Measurements from ENCODE around the gene PDE12.
"Not testable (repeated sequence)": the region's sequence is repeated elsewhere in the genome, so short reads cannot be mapped to it uniquely, and the experiment has no call there.

PDE12 gene

DNA sequence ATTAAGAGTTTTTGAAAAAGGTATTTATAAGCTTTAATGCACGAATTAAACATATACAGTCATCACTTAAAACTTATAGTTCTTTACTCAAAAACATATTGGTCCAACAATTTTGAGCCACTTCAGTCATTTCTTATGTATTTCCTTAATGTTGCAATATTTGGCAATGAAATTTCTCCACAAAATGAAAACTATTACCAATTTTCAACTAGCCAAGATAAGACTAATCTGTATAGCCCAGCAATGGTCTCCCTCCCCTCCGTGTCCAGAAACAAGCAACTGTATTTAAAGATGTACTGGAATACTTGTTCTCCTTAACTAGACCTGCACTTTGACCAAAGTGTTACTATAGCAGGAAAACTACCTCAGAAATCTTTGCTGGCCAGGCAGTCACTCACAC lies 31.8 kb downstream of the PDE12 start:
- DNase-seq: no peak

DNA sequence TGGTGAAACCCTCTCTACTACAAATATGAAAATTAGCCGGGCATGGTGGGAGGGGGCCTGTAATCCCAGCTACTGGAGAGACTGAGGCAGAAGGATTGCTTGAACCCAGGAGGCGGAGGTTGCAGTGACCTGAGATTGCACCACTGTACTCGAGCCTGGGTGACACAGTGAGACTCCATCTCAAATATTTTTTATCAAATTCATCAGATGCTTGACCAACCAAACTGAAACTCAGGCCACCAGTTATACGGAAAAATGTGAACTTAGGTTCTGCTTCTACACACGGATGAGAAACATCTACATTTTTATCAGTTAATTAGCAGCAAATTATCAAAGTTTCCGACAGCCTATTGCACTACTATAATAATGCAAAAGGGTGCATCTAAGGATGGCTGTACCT lies 36.2 kb downstream of the PDE12 start:
- DNase-seq: no peak

DNA sequence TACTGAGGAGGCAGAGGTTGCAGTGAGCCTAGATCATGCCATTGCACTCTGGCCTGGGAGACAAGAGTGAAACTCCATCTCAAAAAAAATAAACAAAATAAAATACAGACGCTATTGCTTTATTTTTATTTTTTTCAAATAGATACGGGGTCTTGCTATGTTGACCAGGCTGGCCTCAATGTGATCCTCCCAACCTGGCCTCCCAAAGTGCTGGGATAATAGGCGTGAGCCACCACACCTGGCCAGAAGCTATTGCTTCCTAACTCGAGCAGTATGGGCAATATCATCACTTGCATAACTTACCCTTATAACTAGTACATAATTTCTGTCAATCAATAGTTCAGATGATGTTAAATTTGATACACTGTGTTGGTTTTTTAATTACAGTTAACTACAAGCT lies 38.1 kb downstream of the PDE12 start:
- DNase-seq: no peak

DNA sequence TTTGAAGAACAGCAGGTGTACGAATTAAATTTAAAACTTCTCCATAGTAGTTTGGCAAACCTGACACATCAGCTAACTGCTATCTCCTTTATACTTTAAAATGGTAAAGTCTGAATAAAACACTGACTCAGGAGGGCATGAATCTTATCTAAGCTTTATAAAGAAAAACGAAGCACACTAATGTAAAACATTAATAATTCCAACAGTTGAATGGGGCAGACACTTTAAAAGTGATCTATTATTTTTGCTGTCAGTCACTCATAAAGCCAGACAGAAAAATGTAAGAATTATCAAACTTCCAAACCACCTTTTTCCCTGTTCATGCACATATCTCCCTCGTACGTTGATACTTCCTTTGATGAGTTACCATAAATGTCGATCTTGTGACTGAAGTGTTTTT lies 38.5 kb downstream of the PDE12 start:
- DNase-seq: no peak

DNA sequence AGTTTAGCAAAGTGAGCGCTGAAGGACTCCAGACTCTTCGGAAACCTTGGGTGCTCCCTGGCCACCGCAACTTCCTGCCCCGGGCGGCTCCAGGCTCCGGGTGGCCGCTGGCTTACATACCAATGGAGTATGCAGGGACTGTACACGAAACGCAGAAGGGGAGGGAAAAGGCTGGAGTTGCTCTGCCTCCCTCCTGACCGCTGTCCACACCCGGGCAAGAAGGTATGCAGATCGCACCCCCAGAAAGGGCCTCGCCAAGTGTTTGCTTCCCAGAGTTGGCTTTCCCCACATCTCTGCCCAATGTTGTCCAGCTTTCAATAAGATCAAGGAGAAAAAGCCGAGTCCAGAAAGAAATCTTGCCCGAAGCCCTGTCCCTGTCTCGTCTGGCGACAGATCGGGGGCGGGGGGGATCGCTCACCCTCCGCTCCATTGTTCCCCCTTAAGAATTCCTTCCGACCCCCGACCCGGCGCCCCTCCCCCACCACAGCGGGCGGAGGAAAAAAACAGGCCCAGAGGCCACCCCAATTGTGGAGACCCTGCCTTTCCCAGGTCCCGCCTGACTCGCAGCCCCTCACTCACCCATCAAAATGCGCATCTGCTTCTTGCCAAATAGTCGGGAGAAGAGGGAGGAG lies 40.5 kb downstream of the PDE12 start:
- peak; percentile 57 for DNase-seq

DNA sequence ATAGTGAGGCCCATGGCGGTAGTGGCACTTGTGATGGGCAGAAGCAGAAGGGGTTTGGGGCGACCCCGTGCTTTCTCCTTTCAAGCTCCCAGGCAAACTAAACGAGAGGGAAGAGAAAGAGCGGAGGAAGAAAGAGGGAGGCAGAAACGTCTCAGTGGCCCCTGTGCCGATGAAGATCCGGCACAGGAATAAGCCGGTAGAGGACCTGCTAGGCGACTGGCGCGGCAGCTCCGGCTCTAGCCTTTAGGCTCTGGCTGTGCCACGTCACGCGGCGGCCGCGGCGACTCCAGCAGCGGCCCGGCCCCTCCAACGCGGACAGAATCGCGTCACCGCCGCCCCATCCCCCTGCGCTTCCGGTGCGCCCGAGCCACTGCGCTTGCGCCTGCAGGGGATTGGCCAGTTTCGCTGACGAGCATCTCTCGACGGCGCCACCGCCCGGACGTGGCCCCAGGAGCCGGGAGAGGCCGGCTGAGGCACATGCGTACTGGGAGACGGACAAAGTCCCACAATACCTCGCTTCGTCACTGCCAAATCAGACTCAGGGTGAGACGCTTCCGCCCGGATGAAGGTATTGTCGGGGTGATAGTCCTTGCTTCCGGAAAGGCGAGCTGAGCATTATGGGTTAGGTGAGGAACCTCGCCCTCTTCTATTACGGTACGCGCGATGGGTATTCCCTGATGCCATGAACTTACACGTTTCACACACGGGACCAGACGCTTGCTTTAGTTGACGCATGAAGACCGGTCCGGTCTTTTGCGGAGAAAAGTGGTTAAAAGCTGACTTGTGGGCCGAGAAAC lies 41.3 kb downstream of the PDE12 start, which contains the start of gene ARF4:
Gene ARF4, minus strand, starts transcription at position 218 of the 797 bp plus-strand sequence. Its CDS starts 204 bp downstream, at position 14.
- DNase-seq: peak; percentile 98

DNA sequence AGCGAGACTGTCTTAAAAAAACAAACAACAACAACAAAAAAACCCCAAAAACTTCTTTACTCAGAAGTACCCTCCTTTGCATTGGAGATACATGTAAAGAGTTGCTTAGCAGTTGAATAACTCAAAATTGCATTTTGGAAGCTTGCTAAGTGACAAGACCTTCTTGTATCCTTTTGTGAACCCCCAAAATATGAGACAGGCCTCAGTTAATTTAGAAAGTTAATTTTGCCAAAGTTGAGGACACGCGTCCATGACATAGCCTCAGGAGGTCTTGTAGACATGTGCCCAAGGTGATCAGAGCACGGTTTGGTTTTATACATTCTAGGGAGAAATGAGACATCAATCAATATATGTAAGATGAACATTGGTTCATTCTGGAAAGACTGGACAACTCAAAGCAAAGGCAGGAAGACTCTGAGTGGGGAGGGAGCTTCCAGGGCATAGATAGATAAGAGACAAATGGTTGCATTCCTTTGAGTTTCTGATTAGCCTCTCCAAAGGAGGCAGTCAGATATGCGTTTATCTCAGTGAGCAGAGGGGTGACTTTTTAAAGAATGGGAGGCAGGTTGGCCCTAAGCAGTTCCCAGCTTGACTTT lies 42.8 kb downstream of the PDE12 start:
- no peak for DNase-seq

DNA sequence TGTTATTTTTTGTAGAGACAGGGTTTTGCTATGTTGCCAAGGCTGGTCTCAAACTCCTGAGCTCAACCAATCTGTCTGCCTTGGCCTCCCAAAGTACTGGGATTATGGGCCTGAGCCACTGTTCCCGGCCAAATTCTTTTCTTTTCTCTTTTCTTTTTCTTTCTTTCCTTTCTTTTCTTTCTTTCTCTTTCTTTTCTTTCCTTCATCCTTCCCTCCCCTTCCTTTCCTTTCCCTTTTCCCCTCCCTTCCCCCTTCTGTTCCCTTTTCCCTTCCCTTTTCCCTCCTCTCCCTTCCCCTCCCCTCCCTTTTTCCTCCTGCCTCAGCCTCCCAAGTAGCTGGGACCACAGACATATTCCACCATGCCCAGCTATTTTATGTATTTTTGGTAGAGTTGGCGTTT lies 44.1 kb downstream of the PDE12 start:
- no peak for DNase-seq

DNA sequence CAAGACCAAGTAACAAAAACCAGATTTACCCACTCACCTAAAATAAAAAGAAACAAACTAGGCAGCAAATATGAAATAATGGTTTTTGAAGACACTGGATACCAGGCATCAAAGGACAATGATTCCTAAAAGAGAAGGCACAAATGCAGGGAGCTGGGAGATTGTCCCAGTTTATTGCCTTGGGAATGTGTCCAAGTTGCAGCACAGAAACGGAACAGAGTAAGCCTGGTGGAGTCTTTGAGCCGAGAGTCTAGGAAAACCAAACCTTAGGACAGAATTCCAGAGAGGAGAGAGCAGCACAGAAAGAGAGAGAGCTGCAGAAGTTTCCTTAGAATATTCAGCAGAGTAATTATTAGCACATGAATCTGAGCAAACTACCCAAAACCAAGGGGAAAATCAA lies 48.9 kb downstream of the PDE12 start:
- DNase-seq: no peak

DNA sequence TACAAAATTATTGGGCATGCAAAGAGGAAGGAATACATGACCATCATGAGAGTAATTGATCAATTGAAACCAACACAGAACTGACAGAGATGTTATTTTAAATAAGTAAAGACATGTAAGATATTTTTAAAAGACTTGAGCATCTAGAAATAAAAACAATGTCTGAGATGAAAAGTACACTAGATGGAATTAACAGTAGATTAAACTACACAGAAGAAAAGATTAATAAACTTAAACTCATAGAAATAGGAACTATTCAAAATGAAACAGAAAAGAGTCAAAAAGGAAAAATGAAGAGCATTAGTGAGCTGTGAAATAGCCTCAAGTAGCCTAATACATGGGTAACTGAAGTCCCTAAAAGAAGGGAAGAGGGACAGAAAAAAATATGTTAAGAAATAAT lies 49.6 kb downstream of the PDE12 start:
- DNase-seq: no peak

DNA sequence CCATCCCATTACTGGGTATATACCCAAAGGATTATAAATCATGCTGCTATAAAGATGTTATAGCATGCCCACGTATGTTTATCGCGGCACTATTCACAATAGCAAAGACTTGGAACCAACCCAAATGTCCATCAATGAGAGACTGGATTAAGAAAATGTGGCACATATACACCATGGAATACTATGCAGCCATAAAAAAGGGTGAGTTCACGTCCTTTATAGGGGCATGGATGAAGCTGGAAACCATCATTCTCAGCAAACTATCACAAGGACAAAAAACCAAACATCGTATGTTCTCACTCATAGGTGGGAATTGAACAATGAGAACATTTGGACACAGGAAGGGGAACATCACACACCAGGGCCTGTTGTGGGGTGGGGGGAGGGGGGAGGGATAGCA lies 55.8 kb downstream of the PDE12 start:
- not testable (repeated sequence) for DNase-seq

DNA sequence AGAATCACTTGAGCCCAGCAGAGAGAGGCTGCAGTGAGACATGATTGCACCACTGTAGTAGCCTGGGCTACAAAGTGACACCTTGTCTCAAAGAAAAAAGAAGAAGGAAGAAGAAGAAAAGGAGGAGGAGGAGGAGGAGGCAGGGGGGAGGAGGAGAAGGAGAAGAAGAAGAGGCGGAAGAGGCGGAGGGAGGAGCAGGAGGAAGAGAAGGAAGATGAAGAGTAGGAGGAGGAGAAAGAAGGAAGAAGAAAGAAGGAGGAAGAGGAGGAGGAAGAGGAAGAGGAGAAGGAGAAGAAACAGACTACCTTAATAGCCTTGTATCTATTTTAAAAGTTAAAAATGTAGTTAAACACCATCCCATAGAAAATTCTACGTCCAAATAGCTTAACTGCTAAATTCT lies 60.2 kb downstream of the PDE12 start:
- DNase-seq: no peak

Data from T-helper 9 cell (primary cell).